VCaP (cell line): ENCODE measurements around the gene KMT2D.

Source experiments
- H3K27ac ChIP-seq: fragments of 450-650 bp; 2 replicates; pipeline ENCODE4 v1.5.1; 2017
- CTCF ChIP-seq: fragments of 450-650 bp; conservative IDR thresholded peaks from 2 replicates; pipeline ENCODE4 v1.5.1; 2017; ENCODE audit warnings: mild to moderate bottlenecking, moderate library complexity

KMT2D gene

GRCh38 chr12:49037111-49037946 is 23.3 kb downstream of the KMT2D start:
- no peak overlapping the region for H3K27ac ChIP-seq
- TF ChIP-seq CTCF: no peak

GRCh38 chr12:49036029-49036428 is 24.6 kb downstream of the KMT2D start:
- H3K27ac ChIP-seq: no peak overlapping the region
- TF ChIP-seq CTCF: no peak

- no peak for TF ChIP-seq CTCF
- no peak overlapping the region for H3K27ac ChIP-seq
Measured at GRCh38 chr12:49034286-49034622, 26.3 kb downstream of the KMT2D start.

GRCh38 chr12:49033611-49034285 is 26.8 kb downstream of the KMT2D start:
- no peak for TF ChIP-seq CTCF
- no peak overlapping the region for H3K27ac ChIP-seq

- no peak for TF ChIP-seq CTCF
- H3K27ac ChIP-seq: no peak overlapping the region
Measured at GRCh38 chr12:49032679-49033447, 27.7 kb downstream of the KMT2D start.

GRCh38 chr12:49032276-49032675 is 28.3 kb downstream of the KMT2D start:
- no peak for TF ChIP-seq CTCF
- no peak overlapping the region for H3K27ac ChIP-seq

GRCh38 chr12:49031573-49032161 is 28.9 kb downstream of the KMT2D start:
- TF ChIP-seq CTCF: no peak

More at GRCh38 chr12:49031573-49032161, 28.9 kb downstream of the KMT2D start:
- no peak overlapping the region for H3K27ac ChIP-seq
